ENCODE data around the gene OTOG.

OTOG gene

GRCh38 chr11:17641792-17642350, 94.8 kb downstream of the OTOG start:
- no peak for TF ChIP-seq CTCF (IDR thresholded peaks at IDR 0.05; ENCODE audit: low read depth, low read length)
- DNase-seq: no peak

GRCh38 chr11:17642370-17642769, 95.3 kb downstream of the OTOG start:
- Histone ChIP-seq H3K4me1 (no peaks in the 10 kb centered on the region), H3K27me3 (no peaks in the 10 kb centered on the region), H3K9me3 (no peaks in the 10 kb centered on the region), H3K4me3 (ENCODE audit: low read depth, low read length) (no peak overlapping the region), H3K36me3 (no peaks in the 10 kb centered on the region)
- DNase-seq: no peak
- TF ChIP-seq CTCF (IDR thresholded peaks at IDR 0.05; ENCODE audit: low read depth, low read length): no peak

More at GRCh38 chr11:17641792-17642350, 94.8 kb downstream of the OTOG start:
- Histone ChIP-seq H3K4me1 (no peaks in the 10 kb centered on the region), H3K27me3 (no peaks in the 10 kb centered on the region), H3K9me3 (no peaks in the 10 kb centered on the region), H3K36me3 (no peaks in the 10 kb centered on the region), H3K4me3 (ENCODE audit: low read depth, low read length) (no peak overlapping the region)

GRCh38 chr11:17642980-17643379, 95.9 kb downstream of the OTOG start:
- Histone ChIP-seq H3K27me3 (no peaks in the 10 kb centered on the region), H3K36me3 (no peaks in the 10 kb centered on the region), H3K9me3 (no peaks in the 10 kb centered on the region), H3K4me1 (no peaks in the 10 kb centered on the region), H3K4me3 (ENCODE audit: low read depth, low read length) (no peak overlapping the region)
- no peak for DNase-seq
- TF ChIP-seq CTCF (IDR thresholded peaks at IDR 0.05; ENCODE audit: low read depth, low read length): no peak

- no peak for DNase-seq
- Histone ChIP-seq H3K27me3 (no peaks in the 10 kb centered on the region), H3K4me3 (ENCODE audit: low read depth, low read length) (no peak overlapping the region), H3K9me3 (no peaks in the 10 kb centered on the region), H3K36me3 (no peaks in the 10 kb centered on the region), H3K4me1 (no peaks in the 10 kb centered on the region)
- TF ChIP-seq CTCF (IDR thresholded peaks at IDR 0.05; ENCODE audit: low read depth, low read length): no peak
Measured at GRCh38 chr11:17643506-17644405, 96.7 kb downstream of the OTOG start.

GRCh38 chr11:17645190-17645970, 98.3 kb downstream of the OTOG start:
- no peak for TF ChIP-seq CTCF (IDR thresholded peaks at IDR 0.05; ENCODE audit: low read depth, low read length)
- no peaks in the 10 kb centered on the region for H3K36me3 ChIP-seq
- no peak overlapping the region for H3K4me3 ChIP-seq (ENCODE audit: low read depth, low read length)
- no peaks in the 10 kb centered on the region for H3K27me3 ChIP-seq
- no peaks in the 10 kb centered on the region for H3K4me1 ChIP-seq
- H3K9me3 ChIP-seq: no peaks in the 10 kb centered on the region
- no peak for DNase-seq

All from BE2C (cell line).